GM15510 (cell line): ENCODE data around the gene UBE2L3.

Source experiments
- POLR2A ChIP-seq: IDR thresholded peaks from 3 replicates; pipeline ENCODE4 v1.6.1; 2011; ENCODE audit warnings: borderline replicate concordance; ENCODE audit not compliant: insufficient read length; ENCODE audit errors: extremely low read depth

UBE2L3 gene

GRCh38 chr22:21628386-21629254 is 61.1 kb downstream of the UBE2L3 start:
- no peak for TF ChIP-seq POLR2A

GRCh38 chr22:21629255-21630149 is 62.0 kb downstream of the UBE2L3 start, which contains the start of gene YDJC:
YDJC (minus strand) TSS chr22:21630022; CDS start chr22:21630014, 8 bp downstream.
- peak; percentile 78 for TF ChIP-seq POLR2A

- TF ChIP-seq POLR2A, result no peak
Measured at GRCh38 chr22:21631025-21631424, 63.5 kb downstream of the UBE2L3 start.

GRCh38 chr22:21632237-21632895 is 64.9 kb downstream of the UBE2L3 start, which contains the start of gene CCDC116:
CCDC116 (plus strand) TSS chr22:21632760; CDS start chr22:21633182, 422 bp downstream.
- TF ChIP-seq POLR2A, result no peak

- no peak for TF ChIP-seq POLR2A
Measured at GRCh38 chr22:21632931-21633330, 65.4 kb downstream of the UBE2L3 start.

GRCh38 chr22:21633481-21633880 is 66.0 kb downstream of the UBE2L3 start:
- TF ChIP-seq POLR2A, result no peak

- no peak for TF ChIP-seq POLR2A
Measured at GRCh38 chr22:21634081-21634480, 66.6 kb downstream of the UBE2L3 start.

GRCh38 chr22:21634844-21635243 is 67.3 kb downstream of the UBE2L3 start:
- TF ChIP-seq POLR2A, result no peak

GRCh38 chr22:21635771-21636510 is 68.4 kb downstream of the UBE2L3 start:
- TF ChIP-seq POLR2A, result no peak

- TF ChIP-seq POLR2A, result no peak
Measured at GRCh38 chr22:21636629-21637218, 69.2 kb downstream of the UBE2L3 start.

- TF ChIP-seq POLR2A, result no peak
Measured at GRCh38 chr22:21639359-21639758, 71.8 kb downstream of the UBE2L3 start.

- TF ChIP-seq POLR2A, result no peak
Measured at GRCh38 chr22:21640810-21641209, 73.3 kb downstream of the UBE2L3 start.

- no peak for TF ChIP-seq POLR2A
Measured at GRCh38 chr22:21641417-21641788, 73.9 kb downstream of the UBE2L3 start.
